HEK293 (cell line): ENCODE measurements around the gene COL19A1.
"Not testable (repeated sequence)": the region's sequence is repeated elsewhere in the genome, so short reads cannot be mapped to it uniquely, and the experiment has no call there.

Source experiments
- CTCF ChIA-PET: fragments of 350-600 bp; formaldehyde crosslinking; extraction: SDS; loops from one replicate; lab custom pipeline; 2021; ENCODE audit warnings: antibody characterized with exemption; lab: Yijun Ruan, JAX
- POLR2A ChIA-PET: fragments of 300-600 bp; formaldehyde crosslinking; extraction: SDS; loops from one replicate; lab custom pipeline; 2020; ENCODE audit warnings: antibody characterized with exemption, inconsistent platforms; lab: Yijun Ruan, JAX
- H3K27ac ChIP-seq: fragments of 200-500 bp; sonication (Bioruptor generic); 2 replicates; pipeline ENCODE4 v1.5.1; 2014; ENCODE audit warnings: low read depth, low read length, control low read depth, inconsistent platforms; ENCODE audit errors: extremely low read depth
- H3K36me3 ChIP-seq, 2 experiments: fragments of 200-500 bp in 1 of 2; sonication (Bioruptor generic) in 1 of 2; 1 replicate in 1 of 2; 2 replicates in 1 of 2; pipeline ENCODE4 v1.5.1; 2014 to 2017; ENCODE audit warnings: inconsistent platforms in 2 of 2, low read length in 2 of 2; ENCODE audit not compliant: control insufficient read depth in 2 of 2, insufficient read depth in 1 of 2
- H3K4me1 ChIP-seq: fragments of 200-500 bp; sonication (Bioruptor generic); 2 replicates; pipeline ENCODE4 v1.5.1; 2014; ENCODE audit warnings: mild to moderate bottlenecking, low read length, inconsistent platforms; ENCODE audit not compliant: control insufficient read depth, insufficient read depth
- H3K4me3 ChIP-seq: 2 replicates; pipeline ENCODE4 v1.5.1; 2011; ENCODE audit warnings: low read depth, mild to moderate bottlenecking, control low read depth, low read length, moderate library complexity
- H3K9me3 ChIP-seq: fragments of 200-500 bp; sonication (Bioruptor generic); 2 replicates; pipeline ENCODE4 v1.5.1; 2014; ENCODE audit warnings: low read depth, low read length, inconsistent platforms; ENCODE audit not compliant: control insufficient read depth, insufficient read depth
- SALL2 ChIP-seq: fragments of 450-650 bp; formaldehyde crosslinking; IDR thresholded peaks from 2 replicates; pipeline ENCODE4 v1.5.0; 2017; ENCODE audit warnings: missing biosample characterization, mild to moderate bottlenecking, missing genetic modification characterization, borderline replicate concordance
- SCRT1 ChIP-seq: fragments of 450-650 bp; formaldehyde crosslinking; IDR thresholded peaks from 2 replicates; pipeline ENCODE4 v1.5.1; 2016; ENCODE audit warnings: missing biosample characterization, missing genetic modification characterization, borderline replicate concordance
- SETDB1 ChIP-seq: IDR thresholded peaks from one replicate; pipeline ENCODE4 v1.6.1; 2017; ENCODE audit warnings: mild to moderate bottlenecking, low read length, moderate library complexity, mixed read lengths; ENCODE audit not compliant: insufficient read length
- ZBTB1 ChIP-seq: fragments of 450-650 bp; formaldehyde crosslinking; IDR thresholded peaks from 2 replicates; pipeline ENCODE4 v1.5.1; 2016; ENCODE audit warnings: missing biosample characterization, missing genetic modification characterization
- ZNF16 ChIP-seq: fragments of 450-650 bp; formaldehyde crosslinking; IDR thresholded peaks from 2 replicates; pipeline ENCODE4 v1.5.1; 2016; ENCODE audit warnings: low read depth, missing biosample characterization, missing genetic modification characterization
- ZNF175 ChIP-seq: fragments of 450-650 bp; formaldehyde crosslinking; IDR thresholded peaks from 2 replicates; pipeline ENCODE4 v1.5.1; 2016; ENCODE audit warnings: missing biosample characterization, missing genetic modification characterization
- ZNF2 ChIP-seq: fragments of 450-650 bp; formaldehyde crosslinking; IDR thresholded peaks from 2 replicates; pipeline ENCODE4 v1.5.1; 2016; ENCODE audit warnings: missing biosample characterization, missing genetic modification characterization
- ZNF292 ChIP-seq: fragments of 450-650 bp; formaldehyde crosslinking; IDR thresholded peaks from 2 replicates; pipeline ENCODE4 v1.5.1; 2016; ENCODE audit warnings: low read depth, missing biosample characterization, missing genetic modification characterization, borderline replicate concordance
- ZNF324 ChIP-seq: fragments of 450-650 bp; formaldehyde crosslinking; IDR thresholded peaks from 2 replicates; pipeline ENCODE4 v1.5.1; 2016; ENCODE audit warnings: missing biosample characterization, missing genetic modification characterization
- ZNF391 ChIP-seq: fragments of 450-650 bp; formaldehyde crosslinking; IDR thresholded peaks from 2 replicates; pipeline ENCODE4 v1.5.1; 2016; ENCODE audit warnings: low read depth, missing biosample characterization, missing genetic modification characterization, borderline replicate concordance
- ZNF449 ChIP-seq: fragments of 450-650 bp; formaldehyde crosslinking; IDR thresholded peaks from 2 replicates; pipeline ENCODE4 v1.5.1; 2017; ENCODE audit warnings: missing biosample characterization, mild to moderate bottlenecking, missing genetic modification characterization, moderate library complexity
- ZNF544 ChIP-seq: fragments of 450-650 bp; formaldehyde crosslinking; IDR thresholded peaks from 2 replicates; pipeline ENCODE4 v1.5.0; 2017; ENCODE audit warnings: missing biosample characterization, missing genetic modification characterization
- ZNF654 ChIP-seq: fragments of 450-650 bp; formaldehyde crosslinking; IDR thresholded peaks from 2 replicates; pipeline ENCODE4 v1.5.1; 2016; ENCODE audit warnings: low read depth, missing biosample characterization, missing genetic modification characterization
- ZNF704 ChIP-seq: fragments of 450-650 bp; formaldehyde crosslinking; IDR thresholded peaks from 2 replicates; pipeline ENCODE4 v1.5.1; 2016; ENCODE audit warnings: missing biosample characterization, missing genetic modification characterization
- ZNF768 ChIP-seq: fragments of 450-650 bp; formaldehyde crosslinking; IDR thresholded peaks from 2 replicates; pipeline ENCODE4 v1.5.1; 2018; ENCODE audit warnings: missing biosample characterization, mild to moderate bottlenecking, missing genetic modification characterization
- ZNF776 ChIP-seq: fragments of 450-650 bp; formaldehyde crosslinking; IDR thresholded peaks from 2 replicates; pipeline ENCODE4 v1.5.0; 2017; ENCODE audit warnings: missing biosample characterization, missing genetic modification characterization, borderline replicate concordance
- TF ChIP-seq, protein P1 (sequence below): fragments of 450-650 bp; formaldehyde crosslinking; IDR thresholded peaks from 2 replicates; pipeline ENCODE4 v1.5.1; 2016; ENCODE audit warnings: missing biosample characterization, missing genetic modification characterization
- TF ChIP-seq, protein P2 (sequence below): fragments of 450-650 bp; formaldehyde crosslinking; IDR thresholded peaks from 2 replicates; pipeline ENCODE4 v1.5.1; 2017; ENCODE audit warnings: missing biosample characterization, missing genetic modification characterization

Gene COL19A1

DNA sequence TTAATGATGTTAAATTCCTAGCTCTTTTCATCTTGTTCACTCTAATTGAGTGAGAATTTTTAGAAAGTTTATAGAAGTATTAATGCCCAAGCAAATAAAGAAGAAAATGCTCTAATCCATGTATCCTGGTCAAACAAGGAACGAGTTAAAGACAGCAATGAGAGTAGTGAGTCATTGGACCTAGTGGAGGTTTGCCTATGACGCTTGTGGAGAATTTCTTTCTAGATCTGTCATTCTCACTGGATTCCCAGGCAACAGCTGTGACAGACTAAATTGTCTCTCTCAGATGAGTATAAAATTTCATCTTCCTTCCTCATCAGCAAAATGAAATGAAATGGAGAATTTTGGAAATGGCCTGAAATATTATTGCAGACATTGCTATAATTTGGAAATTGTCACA is 127.9 kb downstream of the COL19A1 start (continued):
- no peak for TF ChIP-seq ZNF292 (tag by site-specific recombination)
- TF ChIP-seq ZNF391 (tag by site-specific recombination) = no peak
- no peak for TF ChIP-seq SCRT1 (tag by site-specific recombination)
- TF ChIP-seq, protein P1, sequence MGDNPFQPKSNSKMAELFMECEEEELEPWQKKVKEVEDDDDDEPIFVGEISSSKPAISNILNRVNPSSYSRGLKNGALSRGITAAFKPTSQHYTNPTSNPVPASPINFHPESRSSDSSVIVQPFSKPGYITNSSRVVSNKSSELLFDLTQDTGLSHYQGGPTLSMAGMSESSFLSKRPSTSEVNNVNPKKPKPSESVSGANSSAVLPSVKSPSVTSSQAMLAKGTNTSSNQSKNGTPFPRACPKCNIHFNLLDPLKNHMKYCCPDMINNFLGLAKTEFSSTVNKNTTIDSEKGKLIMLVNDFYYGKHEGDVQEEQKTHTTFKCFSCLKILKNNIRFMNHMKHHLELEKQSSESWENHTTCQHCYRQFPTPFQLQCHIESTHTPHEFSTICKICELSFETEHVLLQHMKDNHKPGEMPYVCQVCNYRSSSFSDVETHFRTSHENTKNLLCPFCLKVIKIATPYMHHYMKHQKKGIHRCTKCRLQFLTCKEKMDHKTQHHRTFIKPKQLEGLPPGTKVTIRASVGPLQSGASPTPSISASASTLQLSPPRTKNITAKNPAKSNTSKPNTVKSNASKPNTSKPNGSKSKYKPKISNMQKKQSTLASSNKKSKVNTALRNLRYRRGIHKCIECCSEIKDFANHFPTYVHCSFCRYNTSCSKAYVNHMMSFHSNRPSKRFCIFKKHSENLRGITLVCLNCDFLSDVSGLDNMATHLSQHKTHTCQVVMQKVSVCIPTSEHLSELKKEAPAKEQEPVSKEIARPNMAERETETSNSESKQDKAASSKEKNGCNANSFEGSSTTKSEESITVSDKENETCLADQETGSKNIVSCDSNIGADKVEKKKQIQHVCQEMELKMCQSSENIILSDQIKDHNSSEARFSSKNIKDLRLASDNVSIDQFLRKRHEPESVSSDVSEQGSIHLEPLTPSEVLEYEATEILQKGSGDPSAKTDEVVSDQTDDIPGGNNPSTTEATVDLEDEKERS = no peak
- TF ChIP-seq ZNF175 = no peak
- TF ChIP-seq, protein P2, sequence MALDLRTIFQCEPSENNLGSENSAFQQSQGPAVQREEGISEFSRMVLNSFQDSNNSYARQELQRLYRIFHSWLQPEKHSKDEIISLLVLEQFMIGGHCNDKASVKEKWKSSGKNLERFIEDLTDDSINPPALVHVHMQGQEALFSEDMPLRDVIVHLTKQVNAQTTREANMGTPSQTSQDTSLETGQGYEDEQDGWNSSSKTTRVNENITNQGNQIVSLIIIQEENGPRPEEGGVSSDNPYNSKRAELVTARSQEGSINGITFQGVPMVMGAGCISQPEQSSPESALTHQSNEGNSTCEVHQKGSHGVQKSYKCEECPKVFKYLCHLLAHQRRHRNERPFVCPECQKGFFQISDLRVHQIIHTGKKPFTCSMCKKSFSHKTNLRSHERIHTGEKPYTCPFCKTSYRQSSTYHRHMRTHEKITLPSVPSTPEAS (tag by site-specific recombination) = no peak
- no peak for TF ChIP-seq ZNF324
- TF ChIP-seq ZNF544 (tag by site-specific recombination) = no peak
- TF ChIP-seq ZNF776 (tag by site-specific recombination) = no peak
- TF ChIP-seq ZNF2 (tag by site-specific recombination) = no peak
- TF ChIP-seq ZNF768 (tag by site-specific recombination) = no peak
- TF ChIP-seq SALL2 (tag by site-specific recombination) = no peak
- TF ChIP-seq ZNF654 (tag by site-specific recombination) = no peak
- TF ChIP-seq ZBTB1 (tag by site-specific recombination) = no peak
- TF ChIP-seq ZNF16 (tag by site-specific recombination) = no peak

DNA sequence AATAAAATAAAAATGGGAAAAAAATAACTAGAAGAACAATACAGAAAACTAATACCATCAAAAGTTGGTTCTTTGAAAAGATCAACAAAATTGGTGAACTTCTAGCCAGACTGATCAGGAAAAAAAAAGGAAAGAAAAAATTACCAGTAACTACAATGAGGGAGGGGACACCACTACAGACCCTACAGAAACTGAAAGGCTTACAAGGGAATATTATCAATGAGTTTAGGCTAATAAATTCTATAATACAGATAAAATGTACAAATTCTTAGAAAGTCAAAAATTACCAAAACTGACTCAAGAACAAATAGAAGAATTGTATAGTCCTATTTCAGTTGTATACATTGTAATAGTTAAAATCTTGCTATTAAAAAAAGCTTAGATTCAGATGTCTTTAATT is 141.8 kb downstream of the COL19A1 start:
- ChIA-PET POLR2A (no interaction called here), CTCF (no interaction called here)
- TF ChIP-seq SETDB1 (peak; percentile 78), ZNF704 (tag by site-specific recombination) (no peak), ZNF449 (no peak)
- H3K4me1 ChIP-seq = no peaks in the 10 kb centered on the region
- no peak overlapping the region for H3K27ac ChIP-seq
- H3K4me3 ChIP-seq = no peak overlapping the region
- H3K9me3 ChIP-seq = no peaks in the 10 kb centered on the region
- no peaks in the 10 kb centered on the region for H3K36me3 ChIP-seq

DNA sequence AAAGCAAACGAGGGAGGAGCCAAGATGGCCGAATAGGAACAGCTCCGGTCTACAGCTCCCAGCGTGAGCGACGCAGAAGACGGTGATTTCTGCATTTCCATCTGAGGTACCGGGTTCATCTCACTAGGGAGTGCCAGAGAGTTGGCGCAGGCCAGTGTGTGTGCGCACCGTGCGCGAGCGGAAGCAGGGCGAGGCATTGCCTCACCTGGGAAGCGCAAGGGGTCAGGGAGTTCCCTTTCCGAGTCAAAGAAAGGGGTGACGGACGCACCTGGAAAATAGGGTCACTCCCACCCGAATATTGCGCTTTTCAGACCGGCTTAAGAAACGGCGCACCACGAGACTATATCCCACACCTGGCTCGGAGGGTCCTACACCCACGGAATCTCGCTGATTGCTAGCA is 144.0 kb downstream of the COL19A1 start:
- CTCF ChIA-PET, H3K4me3 ChIP-seq, H3K27ac ChIP-seq, H3K9me3 ChIP-seq, POLR2A ChIA-PET, H3K36me3 ChIP-seq, H3K4me1 ChIP-seq: not testable (repeated sequence)

DNA sequence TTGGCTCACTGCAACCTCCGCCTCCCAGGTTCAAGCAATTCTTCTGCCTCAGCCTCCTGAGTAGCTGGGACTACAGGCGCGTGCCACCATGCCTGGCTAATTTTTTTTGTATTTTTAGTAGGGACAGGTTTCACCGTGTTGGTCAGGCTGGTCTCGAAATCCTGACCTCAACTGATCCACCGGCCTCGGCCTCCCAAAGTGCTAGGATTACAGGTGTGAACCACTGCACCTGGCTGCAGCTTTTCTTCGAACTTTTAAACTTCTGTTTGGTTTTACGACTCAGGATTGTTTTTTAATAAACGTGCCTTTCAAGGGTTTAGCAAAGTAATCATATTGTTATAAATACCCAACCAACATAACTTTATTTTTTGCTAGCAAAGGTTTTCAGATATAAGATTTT is 156.8 kb downstream of the COL19A1 start:
- H3K36me3 ChIP-seq, H3K27ac ChIP-seq, H3K4me1 ChIP-seq, H3K4me3 ChIP-seq, H3K9me3 ChIP-seq, CTCF ChIA-PET, POLR2A ChIA-PET: not testable (repeated sequence)
